ENCODE data around the gene ARG2.

The ARG2 gene

GRCh38 chr14:67619446-67620216 is at the start of gene ARG2:
TSS of gene ARG2 (plus strand) at chr14:67619920. CDS start at chr14:67619978, 58 bp downstream.
- DNase-seq (ENCODE audit: low read depth): peak; percentile 92

- DNase-seq (ENCODE audit: low read depth): no peak
Observed at GRCh38 chr14:67570453-67570852, 49.3 kb upstream of the ARG2 start.

- peak; percentile 57 for DNase-seq (ENCODE audit: low read depth)
Observed at GRCh38 chr14:67571275-67571990, 48.3 kb upstream of the ARG2 start.

DNA sequence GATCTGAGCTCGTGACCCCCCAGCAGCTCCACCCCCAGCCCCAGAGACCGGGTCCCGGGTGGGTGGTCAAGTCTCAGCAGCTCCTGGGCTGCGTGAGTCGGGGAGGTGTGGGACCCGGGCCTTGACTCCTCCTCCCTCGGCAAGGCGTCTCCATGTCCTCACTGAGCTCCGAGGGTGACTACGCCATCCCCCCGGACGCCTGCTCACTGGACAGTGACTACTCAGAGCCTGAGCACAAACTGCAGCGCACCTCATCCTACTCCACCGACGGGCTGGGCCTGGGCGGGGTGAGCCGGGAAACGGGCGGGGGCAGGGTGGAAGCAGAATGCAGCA is 47.8 kb upstream of the ARG2 start:
- no peak for DNase-seq (ENCODE audit: low read depth)

DNA sequence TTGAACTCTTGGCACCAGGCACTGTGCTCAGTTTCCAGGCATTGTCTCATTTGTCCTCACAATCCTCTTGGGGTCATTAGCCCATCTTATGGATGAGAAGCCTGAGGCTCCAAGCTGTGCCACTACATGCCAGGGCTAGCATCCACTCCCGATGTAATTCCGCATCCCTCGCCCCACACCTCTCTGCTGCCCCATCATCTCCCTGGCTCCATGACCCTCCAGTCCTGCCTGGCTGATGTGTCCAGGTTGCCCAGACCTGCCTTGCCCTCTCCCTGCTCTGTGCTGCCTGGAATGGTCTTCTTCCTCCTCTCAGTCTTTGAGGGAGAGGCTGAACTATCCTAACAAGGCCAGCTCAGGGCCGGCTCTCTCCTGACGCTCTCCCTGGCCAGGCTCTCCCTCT is 47.1 kb upstream of the ARG2 start:
- DNase-seq (ENCODE audit: low read depth): no peak

GRCh38 chr14:67573228-67574010 is 46.3 kb upstream of the ARG2 start:
- no peak for DNase-seq (ENCODE audit: low read depth)

DNA sequence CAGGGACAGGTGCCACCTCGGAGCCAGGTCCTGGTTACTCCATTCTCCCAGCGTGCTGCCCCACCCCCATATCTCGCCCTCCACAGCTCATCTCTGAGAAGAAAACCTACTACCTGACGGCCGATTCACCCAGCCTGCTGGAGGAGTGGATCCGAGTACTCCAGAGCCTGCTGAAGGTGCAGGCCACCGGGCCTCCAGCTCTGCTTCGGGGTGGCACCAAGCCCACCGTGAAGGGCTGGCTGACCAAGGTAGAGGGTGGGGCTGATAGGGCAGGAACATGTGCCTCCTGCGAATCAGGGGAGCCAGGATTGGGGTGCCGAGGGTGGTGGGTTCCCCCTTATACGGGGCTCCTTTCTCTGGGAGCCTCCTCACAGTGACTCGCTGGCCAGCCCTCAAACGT is 45.6 kb upstream of the ARG2 start:
- no peak for DNase-seq (ENCODE audit: low read depth)

GRCh38 chr14:67574806-67575205 is 44.9 kb upstream of the ARG2 start:
- DNase-seq (ENCODE audit: low read depth): no peak

DNA sequence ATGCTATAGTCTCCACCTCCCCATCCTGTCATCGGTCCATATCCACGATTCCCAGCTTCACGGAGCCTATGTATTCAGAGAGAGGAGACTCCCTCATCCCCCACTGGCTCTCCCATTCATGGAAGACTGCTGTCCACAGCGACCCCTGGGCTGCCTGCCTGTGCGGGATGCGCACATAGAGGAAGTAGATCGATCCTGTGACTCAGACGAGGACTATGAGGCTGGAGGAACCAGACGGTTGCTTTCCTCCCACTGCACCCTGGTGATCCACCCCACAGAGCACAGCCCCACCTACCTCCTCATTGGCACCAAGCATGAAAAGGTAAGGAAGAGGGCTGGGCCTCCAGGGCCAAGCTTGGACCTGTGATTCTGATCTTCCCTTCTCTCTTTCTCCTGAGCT is 44.0 kb upstream of the ARG2 start:
- no peak for DNase-seq (ENCODE audit: low read depth)

- DNase-seq (ENCODE audit: low read depth): no peak
Observed at GRCh38 chr14:67576216-67576955, 43.3 kb upstream of the ARG2 start.

DNA sequence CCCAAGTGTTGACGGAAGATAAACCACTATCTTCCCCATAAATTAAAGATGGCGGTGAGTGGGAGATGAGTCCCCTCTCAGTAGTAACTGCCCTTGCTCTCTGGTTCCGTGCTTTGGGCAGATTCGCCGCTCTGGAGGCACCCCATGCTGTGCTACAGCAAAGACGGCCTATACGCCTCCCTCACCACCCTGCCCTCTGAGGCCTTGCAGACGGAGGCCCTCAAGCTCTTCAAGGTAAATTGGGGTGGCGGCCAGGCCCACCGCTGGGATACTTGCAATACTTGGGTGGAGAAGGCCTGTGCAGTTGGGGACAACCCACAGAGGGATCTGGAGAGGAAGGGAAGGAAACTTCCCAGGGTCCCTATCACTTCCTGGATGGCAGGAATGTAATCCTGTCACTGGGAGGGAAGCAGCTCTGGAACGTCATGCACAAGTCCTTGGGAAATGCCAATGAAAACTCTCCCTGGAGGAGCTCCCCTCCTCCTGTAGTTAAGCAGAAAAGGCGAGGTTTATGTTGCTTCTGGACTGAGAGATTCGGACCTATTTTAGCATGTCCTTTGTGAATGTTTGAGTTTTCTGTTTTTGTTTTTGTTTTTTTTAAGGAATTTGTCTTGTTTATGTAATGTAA is 42.4 kb upstream of the ARG2 start:
- no peak for DNase-seq (ENCODE audit: low read depth)

- no peak for DNase-seq (ENCODE audit: low read depth)
Observed at GRCh38 chr14:67577909-67578749, 41.6 kb upstream of the ARG2 start.

- no peak for DNase-seq (ENCODE audit: low read depth)
Observed at GRCh38 chr14:67579040-67579439, 40.7 kb upstream of the ARG2 start.

- DNase-seq (ENCODE audit: low read depth): no peak
Observed at GRCh38 chr14:67579636-67580035, 40.1 kb upstream of the ARG2 start.

DNA sequence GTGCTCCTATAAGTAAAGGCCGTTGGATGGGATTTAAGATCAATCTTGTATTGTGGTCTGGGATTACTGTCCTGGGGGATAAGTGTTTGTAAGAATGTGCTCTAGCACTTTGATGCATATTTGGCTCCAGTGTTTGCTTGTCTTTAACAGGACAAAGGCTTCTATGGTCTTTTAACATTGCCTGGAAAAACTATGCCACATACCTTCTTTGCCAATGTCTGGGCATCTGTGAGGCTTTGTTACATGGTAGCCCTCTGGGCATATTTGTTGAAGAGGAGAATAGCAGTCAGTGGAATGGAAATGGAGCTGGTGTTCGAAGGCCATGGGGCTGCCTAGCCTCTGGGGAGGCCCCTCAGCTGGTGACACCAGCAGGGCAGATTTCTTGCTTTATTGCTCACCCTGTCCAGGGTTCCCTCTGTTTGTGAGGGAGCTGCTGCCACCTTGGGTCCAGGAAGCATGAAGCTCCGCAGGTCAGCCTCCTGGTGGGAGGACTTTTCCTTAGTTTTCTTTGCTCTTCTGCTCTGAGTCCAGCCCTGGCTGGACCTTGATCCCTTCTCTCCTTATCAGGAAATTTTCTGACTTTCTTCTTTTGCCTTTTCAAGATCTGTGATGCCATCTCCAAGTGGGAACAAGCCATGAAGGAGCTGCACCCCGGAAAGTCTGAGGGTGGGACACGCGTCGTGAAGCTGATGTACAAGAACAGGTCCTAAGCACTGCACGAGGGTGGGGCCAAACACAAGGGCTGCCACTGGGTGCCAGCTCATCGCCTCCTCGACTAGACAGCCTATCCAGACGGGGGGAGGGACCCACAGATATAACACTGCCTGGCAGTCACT is 39.2 kb upstream of the ARG2 start:
- DNase-seq (ENCODE audit: low read depth): no peak

GRCh38 chr14:67581643-67582042 is 38.1 kb upstream of the ARG2 start:
- no peak for DNase-seq (ENCODE audit: low read depth)

DNA sequence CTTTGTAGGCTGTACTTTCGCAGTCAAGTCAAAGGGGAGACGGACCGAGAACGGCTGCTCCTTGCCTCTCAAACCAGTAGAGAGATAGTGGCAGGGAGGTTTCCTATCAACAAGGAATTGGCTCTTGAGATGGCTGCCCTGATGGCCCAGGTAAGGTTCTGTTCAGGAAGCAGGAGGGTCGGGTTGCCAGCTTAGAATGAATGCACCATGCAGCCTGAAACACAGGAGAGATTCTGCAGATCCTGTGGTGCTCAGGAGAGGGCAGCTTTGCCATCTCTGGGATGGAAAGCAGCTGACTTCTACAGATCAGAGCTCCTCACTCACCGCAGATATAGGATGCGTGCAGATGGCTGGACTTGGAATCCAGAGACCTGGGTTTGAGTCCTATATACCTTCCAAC is 37.7 kb upstream of the ARG2 start:
- no peak for DNase-seq (ENCODE audit: low read depth)

- no peak for DNase-seq (ENCODE audit: low read depth)
Observed at GRCh38 chr14:67583711-67584644, 35.7 kb upstream of the ARG2 start.

- DNase-seq (ENCODE audit: low read depth): no peak
Observed at GRCh38 chr14:67584978-67585377, 34.7 kb upstream of the ARG2 start.
